ENCODE measurements around the gene CTXN3. TPM values are rescaled to one million over a fixed set of nuclear protein-coding genes. Genes with fewer than 3 reads are reported as not detected.
A peak's percentile ranks its signal among the peaks of the same experiment; 100 is the strongest.

Gene CTXN3
- total and polyA plus RNA-seq, 4 donors, result not detected

DNA sequence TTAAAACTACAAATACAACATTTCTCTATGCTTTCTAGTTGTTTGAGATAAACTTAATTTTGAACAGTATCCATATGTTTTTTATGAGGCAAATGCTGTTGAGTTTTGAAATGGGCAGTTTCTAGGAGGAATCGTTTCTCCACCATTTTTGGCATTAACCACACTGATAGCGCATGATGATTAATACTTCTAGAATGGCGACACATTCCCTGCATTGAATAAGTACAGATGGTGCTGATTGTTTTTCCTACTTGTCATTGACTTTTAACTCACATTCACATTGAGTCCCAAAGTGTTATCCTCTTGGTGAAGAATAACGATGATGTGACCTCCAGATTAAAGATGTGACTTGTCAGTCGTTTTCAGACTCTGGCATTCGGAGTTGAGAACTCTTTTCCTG is 47.8 kb downstream of the CTXN3 start:
- DNase-seq (peak in 2 of 3 donors; percentile 77 to 81), ATAC-seq (ENCODE audit: insufficient read depth, low FRiP score) (no peak)
- no peak overlapping the region for H3K9ac ChIP-seq (ENCODE audit: insufficient read depth in 1 of 2, low read length in 2 of 2)
- H3K9me3 ChIP-seq (ENCODE audit: control insufficient read depth in 4 of 4, insufficient read depth in 3 of 4, low read length in 3 of 4), result no peaks in the 10 kb centered on the region
- no peak overlapping the region for H3K27ac ChIP-seq (ENCODE audit: low read depth in 1 of 2, low read length in 1 of 2)
- TF ChIP-seq, protein P1, sequence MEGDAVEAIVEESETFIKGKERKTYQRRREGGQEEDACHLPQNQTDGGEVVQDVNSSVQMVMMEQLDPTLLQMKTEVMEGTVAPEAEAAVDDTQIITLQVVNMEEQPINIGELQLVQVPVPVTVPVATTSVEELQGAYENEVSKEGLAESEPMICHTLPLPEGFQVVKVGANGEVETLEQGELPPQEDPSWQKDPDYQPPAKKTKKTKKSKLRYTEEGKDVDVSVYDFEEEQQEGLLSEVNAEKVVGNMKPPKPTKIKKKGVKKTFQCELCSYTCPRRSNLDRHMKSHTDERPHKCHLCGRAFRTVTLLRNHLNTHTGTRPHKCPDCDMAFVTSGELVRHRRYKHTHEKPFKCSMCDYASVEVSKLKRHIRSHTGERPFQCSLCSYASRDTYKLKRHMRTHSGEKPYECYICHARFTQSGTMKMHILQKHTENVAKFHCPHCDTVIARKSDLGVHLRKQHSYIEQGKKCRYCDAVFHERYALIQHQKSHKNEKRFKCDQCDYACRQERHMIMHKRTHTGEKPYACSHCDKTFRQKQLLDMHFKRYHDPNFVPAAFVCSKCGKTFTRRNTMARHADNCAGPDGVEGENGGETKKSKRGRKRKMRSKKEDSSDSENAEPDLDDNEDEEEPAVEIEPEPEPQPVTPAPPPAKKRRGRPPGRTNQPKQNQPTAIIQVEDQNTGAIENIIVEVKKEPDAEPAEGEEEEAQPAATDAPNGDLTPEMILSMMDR (IDR thresholded peaks at IDR 0.05; ENCODE audit: control extremely low read depth, extremely low read depth), result no peak
- H3K4me3 ChIP-seq, result no peak overlapping the region
- 73 to 85% methylated on average over 6 of the region's 6 CpGs for WGBS, 2 donors
- H3K27me3 ChIP-seq (ENCODE audit: control insufficient read depth in 3 of 3, insufficient read depth in 3 of 3, low read length in 2 of 3), result no peaks in the 10 kb centered on the region
- H3K4me1 ChIP-seq (ENCODE audit: control insufficient read depth in 5 of 5, insufficient read depth in 5 of 5, low read length in 5 of 5), result peaks cover 0 to 6% (median 3%) of the 10 kb centered on the region in 5 donors
- no peaks in the 10 kb centered on the region for H3K36me3 ChIP-seq (ENCODE audit: control insufficient read depth in 4 of 4, insufficient read depth in 4 of 4, low read length in 4 of 4)

DNA sequence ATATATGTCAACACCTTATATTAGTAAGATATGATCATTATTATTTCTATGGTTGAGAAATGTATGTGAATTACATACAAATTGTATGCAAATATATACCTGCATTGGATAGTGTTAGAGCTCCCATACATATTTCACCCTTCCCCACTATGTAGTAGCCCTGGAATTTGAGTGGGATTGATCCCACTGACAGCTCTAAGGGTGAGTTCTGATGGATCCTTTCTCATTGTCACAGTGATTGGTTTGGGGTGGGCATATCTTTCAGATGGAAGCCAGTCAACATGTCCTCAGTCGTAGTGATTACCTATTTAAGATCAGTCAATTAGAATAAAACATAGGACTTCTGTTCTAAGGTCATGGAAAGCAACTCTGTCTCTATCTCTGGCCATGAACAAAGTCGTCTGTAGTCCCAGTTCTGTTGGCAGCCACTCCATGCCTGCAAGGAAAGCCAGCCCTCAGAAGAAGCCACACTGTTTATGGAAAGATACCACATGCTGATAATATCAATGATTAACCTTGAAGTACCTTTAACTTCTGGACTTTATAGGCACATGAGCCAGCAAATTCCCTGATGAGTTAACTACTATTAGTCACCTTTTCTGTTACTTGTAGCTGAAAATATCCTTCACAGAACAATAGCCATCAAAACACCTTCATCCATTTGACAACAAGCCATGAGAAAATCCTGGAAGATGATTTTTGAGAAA is 49.2 kb downstream of the CTXN3 start:
- TF ChIP-seq, protein P1 (IDR thresholded peaks at IDR 0.05; ENCODE audit: control extremely low read depth, extremely low read depth), result no peak
- 54 to 70% methylated on average over 2 of the region's 2 CpGs for WGBS, 2 donors
- Histone ChIP-seq H3K4me1 (ENCODE audit: control insufficient read depth in 5 of 5, insufficient read depth in 5 of 5, low read length in 5 of 5) (peaks cover 0 to 7% (median 5%) of the 10 kb centered on the region in 5 donors), H3K36me3 (ENCODE audit: control insufficient read depth in 4 of 4, insufficient read depth in 4 of 4, low read length in 4 of 4) (no peaks in the 10 kb centered on the region), H3K27me3 (ENCODE audit: control insufficient read depth in 3 of 3, insufficient read depth in 3 of 3, low read length in 2 of 3) (no peaks in the 10 kb centered on the region), H3K27ac (ENCODE audit: low read depth in 1 of 2, low read length in 1 of 2) (no peak overlapping the region), H3K4me3 (no peak overlapping the region), H3K9me3 (ENCODE audit: control insufficient read depth in 4 of 4, insufficient read depth in 3 of 4, low read length in 3 of 4) (no peaks in the 10 kb centered on the region), H3K9ac (ENCODE audit: insufficient read depth in 1 of 2, low read length in 2 of 2) (no peak overlapping the region)
- ATAC-seq (ENCODE audit: insufficient read depth, low FRiP score) (no peak), DNase-seq (no peak)

DNA sequence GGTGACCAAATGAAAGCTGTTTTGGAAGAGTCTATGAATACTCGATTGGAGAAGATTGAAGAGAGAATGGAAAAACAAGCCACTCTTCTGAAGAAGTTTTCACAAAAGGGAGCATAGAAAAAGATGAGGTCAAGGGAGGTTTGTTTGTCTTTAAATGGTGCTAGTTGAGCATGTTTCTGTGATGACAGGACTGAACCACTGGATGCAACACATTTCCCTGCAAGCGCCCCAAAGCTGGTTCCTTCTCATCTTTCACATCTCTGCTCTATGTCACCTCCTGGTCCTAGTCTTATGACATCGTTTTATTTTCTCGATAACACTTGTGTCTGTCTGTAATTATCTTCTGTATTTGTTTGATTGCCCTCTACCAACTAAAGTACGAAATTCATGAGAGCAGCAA is 50.5 kb downstream of the CTXN3 start:
- no peak for ATAC-seq (ENCODE audit: insufficient read depth, low FRiP score)
- Histone ChIP-seq H3K27me3 (ENCODE audit: control insufficient read depth in 3 of 3, insufficient read depth in 3 of 3, low read length in 2 of 3) (no peaks in the 10 kb centered on the region), H3K36me3 (ENCODE audit: control insufficient read depth in 4 of 4, insufficient read depth in 4 of 4, low read length in 4 of 4) (no peaks in the 10 kb centered on the region), H3K27ac (ENCODE audit: low read depth in 1 of 2, low read length in 1 of 2) (no peak overlapping the region), H3K4me3 (no peak overlapping the region), H3K9ac (ENCODE audit: insufficient read depth in 1 of 2, low read length in 2 of 2) (no peak overlapping the region), H3K9me3 (ENCODE audit: control insufficient read depth in 4 of 4, insufficient read depth in 3 of 4, low read length in 3 of 4) (no peaks in the 10 kb centered on the region), H3K4me1 (ENCODE audit: control insufficient read depth in 5 of 5, insufficient read depth in 5 of 5, low read length in 5 of 5) (peaks cover 0 to 10% (median 5%) of the 10 kb centered on the region in 5 donors)
- TF ChIP-seq, protein P1 (IDR thresholded peaks at IDR 0.05; ENCODE audit: control extremely low read depth, extremely low read depth), result no peak
- WGBS, 2 donors, result 84 to 96% methylated on average over 5 of the region's 5 CpGs
- no peak for DNase-seq

Data from lung (tissue), 12 donors.